GM23248 (cell line): ENCODE results near the gene EIPR1. TPM values are rescaled to one million over a fixed set of nuclear protein-coding genes. Genes with fewer than 3 reads are reported as not detected.

Experiments used
- DNase-seq: peaks from one replicate; pipeline ENCODE4 v3.0.0-alpha.2; 2015
- H2AFZ ChIP-seq: fragments of 200-600 bp; sonication (generic); 2 replicates; pipeline ENCODE4 v1.6.1; 2016; ENCODE audit warnings: antibody characterized with exemption
- H3F3A ChIP-seq: fragments of 200-600 bp; sonication (generic); 2 replicates; pipeline ENCODE4 v1.6.1; 2016; ENCODE audit warnings: mild to moderate bottlenecking, antibody characterized with exemption, mixed run types; ENCODE audit not compliant: insufficient read depth
- H3K27ac ChIP-seq: fragments of 200-600 bp; sonication (generic); 2 replicates; pipeline ENCODE4 v1.5.1; 2016; ENCODE audit warnings: mild to moderate bottlenecking
- H3K27me3 ChIP-seq: fragments of 200-600 bp; sonication (generic); replicated peaks from 2 replicates; pipeline ENCODE4 v1.6.1; 2016; ENCODE audit warnings: mild to moderate bottlenecking; ENCODE audit not compliant: insufficient read depth
- H3K36me3 ChIP-seq: fragments of 200-600 bp; sonication (generic); 2 replicates; pipeline ENCODE4 v1.6.1; 2016; ENCODE audit warnings: low read depth, mild to moderate bottlenecking
- H3K4me1 ChIP-seq: fragments of 200-600 bp; sonication (generic); 2 replicates; pipeline ENCODE4 v1.6.1; 2016; ENCODE audit warnings: mild to moderate bottlenecking; ENCODE audit not compliant: insufficient read depth
- H3K4me2 ChIP-seq: fragments of 200-600 bp; sonication (generic); one replicate; pipeline ENCODE4 v1.6.1; 2016; ENCODE audit warnings: mild to moderate bottlenecking; ENCODE audit not compliant: unreplicated experiment
- H3K4me3 ChIP-seq: fragments of 200-600 bp; sonication (generic); 2 replicates; pipeline ENCODE4 v1.5.1; 2016; ENCODE audit warnings: mild to moderate bottlenecking
- H3K79me2 ChIP-seq: fragments of 200-600 bp; sonication (generic); 2 replicates; pipeline ENCODE4 v1.6.1; 2016; ENCODE audit warnings: mild to moderate bottlenecking; ENCODE audit not compliant: insufficient read depth
- H3K9ac ChIP-seq: fragments of 200-600 bp; sonication (generic); 2 replicates; pipeline ENCODE4 v1.6.1; 2016; ENCODE audit warnings: mild to moderate bottlenecking
- H3K9me2 ChIP-seq: fragments of 200-600 bp; sonication (generic); 2 replicates; pipeline ENCODE4 v1.6.1; 2016; ENCODE audit warnings: mixed run types, mild to moderate bottlenecking, moderate library complexity; ENCODE audit not compliant: insufficient read depth
- H3K9me3 ChIP-seq: fragments of 200-600 bp; sonication (generic); one replicate; pipeline ENCODE4 v1.6.1; 2017; ENCODE audit warnings: low read depth
- H4K20me1 ChIP-seq: fragments of 200-600 bp; sonication (generic); 2 replicates; pipeline ENCODE4 v1.6.0; 2016; ENCODE audit not compliant: insufficient read depth
- EZH2 ChIP-seq: fragments of 200-600 bp; sonication (generic); IDR thresholded peaks from 2 replicates; pipeline ENCODE4 v1.6.1; 2018; ENCODE audit warnings: antibody characterized with exemption, mild to moderate bottlenecking; ENCODE audit not compliant: insufficient read depth, poor library complexity, severe bottlenecking
- EZH2phosphoT487 ChIP-seq: fragments of 200-600 bp; sonication (generic); IDR thresholded peaks from 2 replicates; pipeline ENCODE4 v1.6.1; 2018; ENCODE audit warnings: antibody characterized with exemption, moderate library complexity, mild to moderate bottlenecking, low read depth; ENCODE audit not compliant: insufficient read depth
- WGBS, 2 experiments: methylation state at CpG; one replicate each; pipeline ENCODE4 v1.1.6; 2015 to 2017; ENCODE audit warnings: low lambda C conversion rate in 2 of 2, low coverage in 1 of 2; ENCODE audit errors: missing lambda C conversion rate in 2 of 2; 5-methylcytosine and 5-hydroxymethylcytosine counted together
- in situ Hi-C: fragments of 300-500 bp; cut with MboI; formaldehyde crosslinking; loops from 2 replicates; pipeline ENCODE4 v1.15.0; 2020
- polyA plus RNA-seq: library from polyadenylated mRNA; unstranded; fragments of >200 nt; fragmentation: Nextera tagmentation; extraction: Ambion mirVana; gene quantifications from 2 replicates; pipeline ENCODE4 v1.2.1, GENCODE V29; 2016
- total RNA-seq: library from RNA; depleted of rRNA; stranded (reverse); fragments of >200 nt; shearing (Covaris generic); gene quantifications from 2 replicates; pipeline ENCODE4 v1.2.3, GENCODE V29; 2014

Gene EIPR1
- total and polyA plus RNA-seq, 2 experiments from 2014 or later: 20.2 to 46.5 TPM

DNA sequence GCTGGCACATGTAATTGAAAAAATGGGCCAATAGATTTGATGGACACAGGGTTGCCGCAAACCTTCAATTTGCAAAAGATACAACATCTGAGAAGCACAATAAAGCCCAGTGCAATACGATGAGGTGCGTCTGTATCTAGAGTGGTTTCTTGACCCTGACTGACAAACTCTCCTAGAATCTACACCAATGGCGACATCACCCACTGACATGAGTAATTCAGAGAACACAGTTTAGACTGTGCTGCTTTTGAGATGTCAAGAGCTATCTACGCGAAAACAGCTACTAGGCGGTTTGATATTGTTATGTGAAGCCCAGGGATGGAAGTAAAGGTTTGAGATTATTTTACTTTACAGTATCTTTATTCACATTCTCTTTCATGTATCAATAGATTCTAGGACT, 104.9 kb downstream of the EIPR1 start:
- H2AFZ ChIP-seq: no peak overlapping the region
- no peak overlapping the region for H3K4me2 ChIP-seq
- in situ Hi-C loops: no loop called here
- TF ChIP-seq EZH2phosphoT487: no peak
- TF ChIP-seq EZH2: no peak
- H3F3A ChIP-seq: no peaks in the 10 kb centered on the region; the same call in 1 of the 2 replicates
- no peaks in the 10 kb centered on the region for H4K20me1 ChIP-seq
- no peaks in the 10 kb centered on the region for H3K36me3 ChIP-seq
- no peak overlapping the region for H3K9ac ChIP-seq
- H3K79me2 ChIP-seq: peaks cover 13% of the 10 kb centered on the region; the same call in 1 of the 2 replicates
- H3K4me1 ChIP-seq: no peaks in the 10 kb centered on the region
- DNase-seq: no peak
- H3K27me3 ChIP-seq: no peaks in the 10 kb centered on the region
- 96 to 97% methylated on average over 7 of the region's 7 CpGs for WGBS, 2 experiments
- H3K9me3 ChIP-seq: no peaks in the 10 kb centered on the region
- no peaks in the 10 kb centered on the region for H3K9me2 ChIP-seq
- H3K4me3 ChIP-seq: no peak overlapping the region
- no peak overlapping the region for H3K27ac ChIP-seq

- TF ChIP-seq EZH2phosphoT487: no peak
- no peak for TF ChIP-seq EZH2
- Histone ChIP-seq H3K9ac (no peak overlapping the region), H3K9me2 (no peaks in the 10 kb centered on the region), H2AFZ (no peak overlapping the region), H3K4me1 (no peaks in the 10 kb centered on the region), H3K4me3 (no peak overlapping the region), H3K79me2 (0 out of 2 replicates have a peak, but pooled peaks cover 4% of the 10 kb centered on the region), H4K20me1 (no peaks in the 10 kb centered on the region), H3K36me3 (no peaks in the 10 kb centered on the region), H3K9me3 (no peaks in the 10 kb centered on the region), H3F3A (no peaks in the 10 kb centered on the region; the same call in 1 of the 2 replicates), H3K4me2 (no peak overlapping the region), H3K27me3 (no peaks in the 10 kb centered on the region), H3K27ac (no peak overlapping the region)
- 98 to 99% methylated on average over 8 of the region's 8 CpGs for WGBS, 2 experiments
- in situ Hi-C loops: no loop called here
- no peak for DNase-seq
These were observed 107.5 kb downstream of the EIPR1 start for GRCh38 chr2:3270095-3270478.

GRCh38 chr2:3269425-3270094, 108.1 kb downstream of the EIPR1 start:
- H4K20me1 ChIP-seq: no peaks in the 10 kb centered on the region
- 93% methylated on average over 12 to 22 of the region's 22 CpGs for WGBS, 2 experiments
- H3K4me3 ChIP-seq: no peak overlapping the region
- H3K27ac ChIP-seq: no peak overlapping the region
- H3F3A ChIP-seq: no peaks in the 10 kb centered on the region; the same call in 1 of the 2 replicates
- H3K36me3 ChIP-seq: no peaks in the 10 kb centered on the region
- H2AFZ ChIP-seq: no peak overlapping the region
- H3K4me1 ChIP-seq: no peaks in the 10 kb centered on the region
- no peak overlapping the region for H3K4me2 ChIP-seq
- in situ Hi-C loops: no loop called here
- 0 out of 2 replicates have a peak, but pooled peaks cover 4% of the 10 kb centered on the region for H3K79me2 ChIP-seq
- no peak overlapping the region for H3K9ac ChIP-seq
- no peak for TF ChIP-seq EZH2
- TF ChIP-seq EZH2phosphoT487: no peak
- H3K9me2 ChIP-seq: no peaks in the 10 kb centered on the region
- no peaks in the 10 kb centered on the region for H3K9me3 ChIP-seq
- DNase-seq: no peak
- no peaks in the 10 kb centered on the region for H3K27me3 ChIP-seq

DNA sequence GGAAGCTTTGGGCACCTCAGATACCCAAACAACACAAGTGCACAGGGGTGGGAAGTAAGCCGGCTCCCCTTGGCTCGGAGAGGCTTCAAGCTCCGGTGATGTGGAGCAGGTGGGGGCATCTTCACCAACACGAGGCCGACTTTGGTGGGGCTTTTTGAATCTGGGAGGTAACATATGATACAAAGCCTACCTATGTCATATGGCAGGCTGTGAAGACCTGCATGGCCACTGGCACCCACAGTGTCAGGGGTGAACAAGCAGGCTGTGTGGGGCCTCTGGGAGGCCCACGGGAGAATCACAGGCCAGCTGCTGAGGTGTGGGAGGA, 109.0 kb downstream of the EIPR1 start:
- no peak overlapping the region for H3K4me3 ChIP-seq
- TF ChIP-seq EZH2phosphoT487: no peak
- TF ChIP-seq EZH2: no peak
- no peak overlapping the region for H3K27ac ChIP-seq
- no peak overlapping the region for H3K9ac ChIP-seq
- H3K9me2 ChIP-seq: no peaks in the 10 kb centered on the region
- no peaks in the 10 kb centered on the region for H3K27me3 ChIP-seq
- no peak overlapping the region for H2AFZ ChIP-seq
- in situ Hi-C loops: no loop called here
- H3K9me3 ChIP-seq: no peaks in the 10 kb centered on the region
- no peak overlapping the region for H3K4me2 ChIP-seq
- DNase-seq: no peak
- no peaks in the 10 kb centered on the region for H3K4me1 ChIP-seq
- no peaks in the 10 kb centered on the region for H4K20me1 ChIP-seq
- H3K79me2 ChIP-seq: no peaks in the 10 kb centered on the region
- H3F3A ChIP-seq: no peaks in the 10 kb centered on the region; the same call in 1 of the 2 replicates
- H3K36me3 ChIP-seq: no peaks in the 10 kb centered on the region
- 84 to 89% methylated on average over 6 of the region's 6 CpGs for WGBS, 2 experiments
